ENCODE results near the gene C11orf91.
"Not testable (repeated sequence)": the region's sequence is repeated elsewhere in the genome, so short reads cannot be mapped to it uniquely, and the experiment has no call there.

Gene C11orf91

GRCh38 chr11:33721426-33721825, 20.8 kb upstream of the C11orf91 start:
- DNase-seq, result no peak

GRCh38 chr11:33719587-33719986, 19.0 kb upstream of the C11orf91 start:
- no peak for DNase-seq

- DNase-seq, result no peak
Measured at GRCh38 chr11:33718440-33718839, 17.8 kb upstream of the C11orf91 start.

GRCh38 chr11:33716243-33716642, 15.6 kb upstream of the C11orf91 start:
- DNase-seq, result no peak

- DNase-seq, result no peak
Measured at GRCh38 chr11:33713856-33714398, 13.3 kb upstream of the C11orf91 start.

- no peak for DNase-seq
Measured at GRCh38 chr11:33713151-33713855, 12.7 kb upstream of the C11orf91 start.

GRCh38 chr11:33712436-33712835, 11.8 kb upstream of the C11orf91 start:
- no peak for DNase-seq

- DNase-seq, result no peak
Measured at GRCh38 chr11:33709466-33709865, 8.8 kb upstream of the C11orf91 start.

GRCh38 chr11:33708985-33709384, 8.4 kb upstream of the C11orf91 start:
- DNase-seq, result no peak

- not testable (repeated sequence) for DNase-seq
Measured at GRCh38 chr11:33707831-33708230, 7.2 kb upstream of the C11orf91 start.

GRCh38 chr11:33706966-33707365, 6.3 kb upstream of the C11orf91 start:
- no peak for DNase-seq

GRCh38 chr11:33706546-33706945, 5.9 kb upstream of the C11orf91 start:
- no peak for DNase-seq

- DNase-seq, result no peak
Measured at GRCh38 chr11:33704240-33705002, 3.8 kb upstream of the C11orf91 start.

GRCh38 chr11:33703788-33704187, 3.2 kb upstream of the C11orf91 start:
- DNase-seq, result no peak

- DNase-seq, result no peak
Measured at GRCh38 chr11:33703234-33703633, 2.6 kb upstream of the C11orf91 start.

- no peak for DNase-seq
Measured at GRCh38 chr11:33701302-33702230, 940 bp upstream of the C11orf91 start.

- no peak for DNase-seq
Measured at GRCh38 chr11:33700063-33700501, 544 bp downstream of the C11orf91 start.

- no peak for DNase-seq
Measured at GRCh38 chr11:33699515-33700062, 1.0 kb downstream of the C11orf91 start.

GRCh38 chr11:33698921-33699320, 1.7 kb downstream of the C11orf91 start:
- no peak for DNase-seq

- DNase-seq, result no peak
Measured at GRCh38 chr11:33697997-33698396, 2.6 kb downstream of the C11orf91 start.

GRCh38 chr11:33696931-33697638, 3.5 kb downstream of the C11orf91 start:
- no peak for DNase-seq

GRCh38 chr11:33696411-33696810, 4.2 kb downstream of the C11orf91 start:
- DNase-seq, result no peak
